Mesothelial cell of epicardium (in vitro differentiated cells): ENCODE results near the gene ANKLE2. TPM values are rescaled to one million over a fixed set of nuclear protein-coding genes. Genes with fewer than 3 reads are reported as not detected.

Experiments
- DNase-seq, 2 experiments: peaks; one replicate each; pipeline ENCODE4 v3.0.0; 2021; ENCODE audit warnings: low spot score in 2 of 2; ENCODE audit not compliant: unreplicated experiment in 2 of 2
- H3K27ac Mint-ChIP-seq: 2 replicates; pipeline ENCODE4 v1.8.0; 2021; ENCODE audit warnings: mixed read lengths
- H3K27me3 Mint-ChIP-seq: 2 replicates; pipeline ENCODE4 v1.8.0; 2021; ENCODE audit warnings: low read depth, mixed read lengths
- H3K36me3 Mint-ChIP-seq: 2 replicates; pipeline ENCODE4 v1.8.0; 2021; ENCODE audit warnings: mixed read lengths
- H3K4me1 Mint-ChIP-seq: 2 replicates; pipeline ENCODE4 v1.8.0; 2021; ENCODE audit warnings: mixed read lengths
- H3K4me3 Mint-ChIP-seq: 2 replicates; pipeline ENCODE4 v1.8.0; 2021; ENCODE audit warnings: mild to moderate bottlenecking, moderate library complexity, mixed read lengths
- H3K9me3 Mint-ChIP-seq: 2 replicates; pipeline ENCODE4 v1.8.0; 2021; ENCODE audit warnings: mixed read lengths
- CTCF ChIP-seq: fragments of 200-600 bp; sonication (generic); IDR thresholded peaks from one replicate; pipeline ENCODE4 v1.5.0; 2021; ENCODE audit warnings: antibody characterized with exemption; ENCODE audit not compliant: unreplicated experiment
- total RNA-seq: library from RNA; stranded (reverse); gene quantifications from 3 replicates; pipeline ENCODE4 v1.2.1, GENCODE V29; 2021

The ANKLE2 gene
- total RNA-seq, 1 donor from 2014 or later = 98.9 TPM

DNA sequence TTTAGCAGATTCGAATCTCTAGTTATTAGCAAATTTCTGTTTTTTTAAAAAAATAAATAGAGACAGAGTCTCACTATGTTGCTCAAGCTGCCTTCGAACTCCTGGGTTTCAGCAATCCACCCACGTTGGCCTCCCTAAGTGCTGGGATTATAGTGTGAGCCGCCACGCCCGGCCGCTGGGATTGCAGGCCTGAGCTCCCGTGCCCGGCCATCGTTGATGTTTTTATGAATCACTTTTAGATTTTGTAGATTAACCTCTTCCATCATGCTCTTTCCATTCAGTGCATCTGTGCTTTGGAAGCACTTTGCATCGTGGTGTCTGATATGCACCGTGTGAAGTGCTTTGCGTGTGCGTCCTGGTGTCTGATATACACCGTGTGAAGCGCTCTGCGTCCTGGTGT, 30.1 kb downstream of the ANKLE2 start:
- TF ChIP-seq CTCF = no peak
- DNase-seq = no peak
- Mint-ChIP-seq H3K9me3 (no peaks in the 10 kb centered on the region), H3K27me3 (no peaks in the 10 kb centered on the region), H3K27ac (no peak overlapping the region), H3K4me3 (no peak overlapping the region), H3K36me3 (peaks cover 74% of the 10 kb centered on the region), H3K4me1 (no peaks in the 10 kb centered on the region)

GRCh38 chr12:132730353-132730752, 31.3 kb downstream of the ANKLE2 start:
- Mint-ChIP-seq H3K36me3 (peaks cover 76% of the 10 kb centered on the region), H3K9me3 (no peaks in the 10 kb centered on the region), H3K27ac (no peak overlapping the region)

GRCh38 chr12:132729541-132730320, 31.9 kb downstream of the ANKLE2 start:
- H3K9me3 Mint-ChIP-seq = no peaks in the 10 kb centered on the region
- no peak for DNase-seq
- no peaks in the 10 kb centered on the region for H3K4me1 Mint-ChIP-seq
- no peak for TF ChIP-seq CTCF
- H3K36me3 Mint-ChIP-seq = peaks cover 78% of the 10 kb centered on the region
- H3K27me3 Mint-ChIP-seq = no peaks in the 10 kb centered on the region
- H3K4me3 Mint-ChIP-seq = no peak overlapping the region
- no peak overlapping the region for H3K27ac Mint-ChIP-seq

More at GRCh38 chr12:132730353-132730752, 31.3 kb downstream of the ANKLE2 start:
- H3K4me1 Mint-ChIP-seq = no peaks in the 10 kb centered on the region
- no peak for TF ChIP-seq CTCF
- no peaks in the 10 kb centered on the region for H3K27me3 Mint-ChIP-seq
- H3K4me3 Mint-ChIP-seq = no peak overlapping the region
- no peak for DNase-seq

DNA sequence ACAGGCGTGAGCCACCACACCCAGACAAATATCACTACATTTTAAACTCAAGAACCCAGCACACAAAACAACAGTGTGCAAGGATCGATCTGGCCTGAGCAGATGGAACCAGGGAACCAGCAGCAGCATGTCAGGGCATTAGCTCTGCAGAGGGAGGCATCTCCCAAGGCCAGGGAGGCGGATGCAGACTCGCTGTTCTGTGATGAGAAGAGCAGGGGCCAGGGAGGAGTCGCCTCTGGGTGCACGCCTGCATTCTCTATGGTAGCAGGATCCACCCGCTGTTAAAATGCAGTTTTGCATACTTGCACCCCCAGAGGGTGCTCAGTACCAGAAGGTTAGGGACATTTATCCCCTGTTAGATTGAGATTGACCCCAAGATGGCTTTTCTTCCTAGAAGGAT, 33.1 kb downstream of the ANKLE2 start:
- no peak for TF ChIP-seq CTCF
- no peaks in the 10 kb centered on the region for H3K27me3 Mint-ChIP-seq
- no peak overlapping the region for H3K4me3 Mint-ChIP-seq

DNA sequence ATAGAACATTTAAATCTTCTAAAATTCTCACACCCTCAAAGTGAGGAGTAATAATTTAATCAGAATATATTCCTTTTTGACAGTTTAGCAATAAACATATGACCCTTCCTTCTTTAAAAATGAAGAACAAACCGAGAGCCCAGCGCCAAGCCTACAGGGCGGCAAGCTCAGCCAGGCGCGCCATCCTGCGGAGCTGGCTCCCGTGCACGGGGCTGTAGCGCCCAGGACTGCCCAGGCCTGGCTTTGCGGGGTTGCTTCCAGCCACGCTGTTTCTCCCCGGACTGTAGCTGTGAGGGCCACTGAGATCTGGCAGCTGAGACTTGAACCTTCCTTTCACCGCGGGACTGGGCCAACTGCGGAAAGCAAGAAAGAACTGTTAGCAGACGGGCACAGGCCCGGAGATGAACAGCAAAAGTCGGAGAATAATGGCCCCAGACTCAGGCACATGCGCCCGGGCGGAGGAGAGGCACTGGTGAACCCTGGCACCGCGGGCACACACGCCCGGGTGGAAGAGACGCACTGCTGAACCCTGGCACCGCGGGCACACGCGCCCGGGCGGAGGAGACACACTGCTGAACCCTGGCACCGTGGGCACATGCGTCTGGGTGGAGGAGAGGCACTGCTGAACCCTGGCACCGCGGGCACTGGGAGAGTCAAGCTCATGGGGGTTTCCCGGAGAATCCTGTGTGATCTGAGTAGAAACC, 34.4 kb downstream of the ANKLE2 start:
- Mint-ChIP-seq H3K36me3 (peaks cover 67% of the 10 kb centered on the region), H3K27me3 (no peaks in the 10 kb centered on the region), H3K4me1 (no peaks in the 10 kb centered on the region), H3K27ac (no peak overlapping the region), H3K4me3 (no peak overlapping the region), H3K9me3 (no peaks in the 10 kb centered on the region)
- no peak for TF ChIP-seq CTCF
- DNase-seq = no peak

More for the DNA sequence above, 33.1 kb downstream of the ANKLE2 start:
- Mint-ChIP-seq H3K27ac (no peak overlapping the region), H3K4me1 (no peaks in the 10 kb centered on the region), H3K9me3 (no peaks in the 10 kb centered on the region), H3K36me3 (peaks cover 73% of the 10 kb centered on the region)
- DNase-seq = no peak
